GM23338 (cell line): Measurements from ENCODE around the gene CELA2B. TPM values are rescaled to one million over a fixed set of nuclear protein-coding genes. Genes with fewer than 3 reads are reported as not detected.
"Not testable (repeated sequence)": the region's sequence is repeated elsewhere in the genome, so short reads cannot be mapped to it uniquely, and the experiment has no call there.

Experiments
- ATAC-seq: fragments of 200-7000 bp; cut with Tn5 transposase; 3 replicates; pipeline ENCODE4 v1.9.1; 2020
- DNase-seq: peaks from one replicate; pipeline ENCODE4 v3.0.0-alpha.2; 2015; ENCODE audit warnings: low spot score
- H2AFZ ChIP-seq: fragments of 200-600 bp; sonication (generic); 2 replicates; pipeline ENCODE4 v1.8.0; 2016; ENCODE audit warnings: antibody characterized with exemption, mild to moderate bottlenecking, moderate library complexity
- H3F3A ChIP-seq: fragments of 200-600 bp; sonication (generic); replicated peaks from 2 replicates; pipeline ENCODE4 v1.8.0; 2017; ENCODE audit warnings: antibody characterized with exemption, mixed run types, low read depth
- H3K27ac ChIP-seq: fragments of 200-600 bp; sonication (generic); 2 replicates; pipeline ENCODE4 v1.6.1; 2016; ENCODE audit warnings: low read depth
- H3K27me3 ChIP-seq: fragments of 200-600 bp; sonication (generic); 2 replicates; pipeline ENCODE4 v1.8.0; 2016; ENCODE audit warnings: mild to moderate bottlenecking, mixed run types, moderate library complexity; ENCODE audit not compliant: insufficient read depth
- H3K36me3 ChIP-seq: fragments of 200-600 bp; sonication (generic); 2 replicates; pipeline ENCODE4 v1.8.0; 2016; ENCODE audit warnings: mild to moderate bottlenecking; ENCODE audit not compliant: insufficient read depth
- H3K4me1 ChIP-seq: fragments of 200-600 bp; sonication (generic); 2 replicates; pipeline ENCODE4 v1.8.0; 2016; ENCODE audit warnings: mild to moderate bottlenecking, moderate library complexity; ENCODE audit not compliant: insufficient read depth
- H3K4me2 ChIP-seq: fragments of 200-600 bp; sonication (generic); 2 replicates; pipeline ENCODE4 v1.7.1; 2017; ENCODE audit warnings: mixed run types
- H3K4me3 ChIP-seq: fragments of 200-600 bp; sonication (generic); 2 replicates; pipeline ENCODE4 v1.6.1; 2016; ENCODE audit warnings: mixed run types
- H3K79me2 ChIP-seq: fragments of 200-600 bp; sonication (generic); replicated peaks from 2 replicates; pipeline ENCODE4 v1.8.0; 2017; ENCODE audit warnings: mild to moderate bottlenecking; ENCODE audit not compliant: insufficient read depth
- H3K9me2 ChIP-seq: fragments of 200-600 bp; sonication (generic); 2 replicates; pipeline ENCODE4 v1.8.0; 2017; ENCODE audit not compliant: insufficient read depth
- H4K20me1 ChIP-seq: fragments of 200-600 bp; sonication (generic); replicated peaks from 2 replicates; pipeline ENCODE4 v1.8.0; 2017; ENCODE audit warnings: mild to moderate bottlenecking; ENCODE audit not compliant: insufficient read depth
- H3K27ac Mint-ChIP-seq: 2 replicates; pipeline ENCODE4 v1.8.0; 2020; ENCODE audit warnings: inconsistent platforms, mild to moderate bottlenecking, moderate library complexity, mixed read lengths
- H3K27me3 Mint-ChIP-seq: 3 replicates; pipeline ENCODE4 v1.8.0; 2022; ENCODE audit warnings: low read depth, mild to moderate bottlenecking, moderate library complexity, mixed read lengths, inconsistent platforms; ENCODE audit not compliant: insufficient read depth, poor library complexity
- H3K36me3 Mint-ChIP-seq: 3 replicates; pipeline ENCODE4 v1.8.0; 2021; ENCODE audit warnings: low read depth, mild to moderate bottlenecking, inconsistent platforms, moderate library complexity, mixed read lengths
- H3K4me1 Mint-ChIP-seq: 3 replicates; pipeline ENCODE4 v1.8.0; 2020; ENCODE audit warnings: mild to moderate bottlenecking, inconsistent platforms, mixed read lengths
- H3K4me3 Mint-ChIP-seq: 3 replicates; pipeline ENCODE4 v1.8.0; 2021; ENCODE audit warnings: moderate library complexity, mild to moderate bottlenecking, inconsistent platforms, mixed read lengths
- H3K9me3 Mint-ChIP-seq: 3 replicates; pipeline ENCODE4 v1.8.0; 2020; ENCODE audit warnings: moderate library complexity, mild to moderate bottlenecking, inconsistent platforms, mixed read lengths
- CTCF ChIP-seq, 2 experiments: fragments of 200-600 bp in 1 of 2; sonication (generic) in 1 of 2; conservative IDR thresholded peaks; 2 replicates each; pipeline versions ENCODE4 v1.5.1 to v1.6.1; 2016 to 2017; ENCODE audit warnings: antibody characterized with exemption in 2 of 2, low read depth in 2 of 2, mild to moderate bottlenecking in 2 of 2, moderate library complexity in 1 of 2
- ETS1 ChIP-seq: IDR thresholded peaks from 2 replicates; pipeline ENCODE4 v1.6.1; 2016; ENCODE audit warnings: antibody characterized with exemption
- EZH2 ChIP-seq: fragments of 200-600 bp; sonication (generic); IDR thresholded peaks from one replicate; pipeline ENCODE4 v1.8.0; 2017; ENCODE audit warnings: antibody characterized with exemption, mild to moderate bottlenecking, low read depth; ENCODE audit not compliant: unreplicated experiment
- JUNB ChIP-seq: IDR thresholded peaks from one replicate; pipeline ENCODE4 v1.6.1; 2016; ENCODE audit warnings: antibody characterized with exemption; ENCODE audit not compliant: unreplicated experiment
- NANOG ChIP-seq: IDR thresholded peaks from 2 replicates; pipeline ENCODE4 v1.6.1; 2016; ENCODE audit warnings: antibody characterized with exemption, borderline replicate concordance
- POLR2AphosphoS5 ChIP-seq: IDR thresholded peaks from 2 replicates; pipeline ENCODE4 v1.6.1; 2016; ENCODE audit warnings: antibody characterized with exemption, low read depth
- STAT1 ChIP-seq: IDR thresholded peaks from one replicate; pipeline ENCODE4 v1.6.1; 2016; ENCODE audit warnings: antibody characterized with exemption; ENCODE audit not compliant: unreplicated experiment
- ZNF114 ChIP-seq: fragments of 250-450 bp; sonication (Bioruptor Pico); IDR thresholded peaks from 2 replicates; pipeline ENCODE4 v1.5.0; 2020; ENCODE audit warnings: mild to moderate bottlenecking, moderate library complexity
- ZNF331 ChIP-seq: fragments of 250-450 bp; sonication (Bioruptor Pico); IDR thresholded peaks from 2 replicates; pipeline ENCODE4 v1.5.0; 2020; ENCODE audit warnings: low read depth, mild to moderate bottlenecking, moderate library complexity
- polyA plus RNA-seq: library from polyadenylated mRNA; unstranded; fragments of >200 nt; fragmentation: Nextera tagmentation; extraction: Ambion mirVana; gene quantifications from 2 replicates; pipeline ENCODE4 v1.2.1, GENCODE V29; 2016
- total RNA-seq: library from RNA; depleted of rRNA; stranded (reverse); fragments of >200 nt; shearing (Covaris generic); gene quantifications from 2 replicates; pipeline ENCODE4 v1.2.3, GENCODE V29; 2014
- TF ChIP-seq, protein P1 (sequence below): IDR thresholded peaks from one replicate; pipeline ENCODE4 v1.6.1; 2018; ENCODE audit warnings: antibody characterized with exemption; ENCODE audit not compliant: unreplicated experiment

The CELA2B gene
- total and polyA plus RNA-seq, 2 experiments from 2014 or later, result not detected

DNA sequence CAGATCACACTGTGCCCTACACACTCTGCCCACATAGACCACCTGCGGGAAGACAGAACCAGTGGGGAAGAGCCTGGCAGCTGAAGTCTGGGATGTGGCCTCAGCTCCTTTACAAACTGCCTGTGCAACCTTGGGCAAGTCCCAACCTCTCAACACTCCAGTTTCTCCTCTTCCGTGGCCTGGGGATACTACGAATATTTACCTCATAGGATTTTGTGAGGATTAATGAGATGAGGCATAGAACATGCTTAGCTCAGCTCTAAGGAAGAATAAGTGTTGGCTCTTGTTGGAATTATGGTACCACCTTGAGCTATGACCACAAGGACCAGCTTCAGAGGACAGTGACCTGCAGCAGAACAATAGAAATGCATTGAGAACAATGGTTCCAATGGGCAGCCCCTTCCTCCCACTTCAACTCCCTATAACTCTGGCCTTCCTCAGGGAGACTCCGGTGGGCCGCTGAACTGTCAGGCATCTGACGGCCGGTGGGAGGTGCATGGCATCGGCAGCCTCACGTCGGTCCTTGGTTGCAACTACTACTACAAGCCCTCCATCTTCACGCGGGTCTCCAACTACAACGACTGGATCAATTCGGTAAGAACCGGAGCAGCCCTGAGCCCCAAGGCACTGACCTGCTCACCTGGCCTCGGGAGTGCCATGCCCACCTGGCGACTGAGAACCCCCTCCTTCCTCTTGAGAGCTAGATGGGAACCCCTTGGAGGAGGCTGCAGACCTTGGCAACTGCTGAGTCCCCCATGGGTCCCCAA lies 11.1 kb downstream of the CELA2B start:
- not testable (repeated sequence) for H3K27me3 Mint-ChIP-seq, H3K27ac ChIP-seq, DNase-seq, H3K9me3 Mint-ChIP-seq, H3K27me3 ChIP-seq, ATAC-seq, H3K4me2 ChIP-seq, H3K4me1 Mint-ChIP-seq, H3K79me2 ChIP-seq, H3F3A ChIP-seq, H2AFZ ChIP-seq, H3K9me2 ChIP-seq, H4K20me1 ChIP-seq, H3K4me3 Mint-ChIP-seq, H3K4me3 ChIP-seq, H3K4me1 ChIP-seq, H3K36me3 ChIP-seq, H3K27ac Mint-ChIP-seq
- peaks cover 21% of the 10 kb centered on the region; the same call in 2 of the 3 replicates for H3K36me3 Mint-ChIP-seq

- Histone ChIP-seq H3K27ac (no peak overlapping the region), H3K4me3 (no peak overlapping the region), H3K4me1 (no peaks in the 10 kb centered on the region), H3F3A (no peaks in the 10 kb centered on the region), H3K79me2 (no peaks in the 10 kb centered on the region), H3K36me3 (no peaks in the 10 kb centered on the region), H3K4me2 (no peak overlapping the region), H4K20me1 (no peaks in the 10 kb centered on the region), H3K27me3 (no peaks in the 10 kb centered on the region), H3K9me2 (no peaks in the 10 kb centered on the region), H2AFZ (no peak overlapping the region)
- Mint-ChIP-seq H3K9me3 (no peaks in the 10 kb centered on the region), H3K4me3 (no peak overlapping the region; the same call in 2 of the 3 replicates), H3K27ac (no peak overlapping the region), H3K36me3 (peaks cover 27% of the 10 kb centered on the region), H3K4me1 (no peaks in the 10 kb centered on the region), H3K27me3 (no peaks in the 10 kb centered on the region)
- ATAC-seq, result no peak
- no peak for DNase-seq
- TF ChIP-seq EZH2, result no peak
- TF ChIP-seq NANOG, result no peak
- TF ChIP-seq JUNB, result no peak
- no peak for TF ChIP-seq POLR2AphosphoS5
- no peak for TF ChIP-seq ETS1
- no peak for TF ChIP-seq CTCF (conservative IDR thresholded peaks at IDR 0.05; ENCODE audit: low read depth in 2 of 2)
- no peak for TF ChIP-seq ZNF114 (CRISPR knock-in tag)
- TF ChIP-seq, protein P1, sequence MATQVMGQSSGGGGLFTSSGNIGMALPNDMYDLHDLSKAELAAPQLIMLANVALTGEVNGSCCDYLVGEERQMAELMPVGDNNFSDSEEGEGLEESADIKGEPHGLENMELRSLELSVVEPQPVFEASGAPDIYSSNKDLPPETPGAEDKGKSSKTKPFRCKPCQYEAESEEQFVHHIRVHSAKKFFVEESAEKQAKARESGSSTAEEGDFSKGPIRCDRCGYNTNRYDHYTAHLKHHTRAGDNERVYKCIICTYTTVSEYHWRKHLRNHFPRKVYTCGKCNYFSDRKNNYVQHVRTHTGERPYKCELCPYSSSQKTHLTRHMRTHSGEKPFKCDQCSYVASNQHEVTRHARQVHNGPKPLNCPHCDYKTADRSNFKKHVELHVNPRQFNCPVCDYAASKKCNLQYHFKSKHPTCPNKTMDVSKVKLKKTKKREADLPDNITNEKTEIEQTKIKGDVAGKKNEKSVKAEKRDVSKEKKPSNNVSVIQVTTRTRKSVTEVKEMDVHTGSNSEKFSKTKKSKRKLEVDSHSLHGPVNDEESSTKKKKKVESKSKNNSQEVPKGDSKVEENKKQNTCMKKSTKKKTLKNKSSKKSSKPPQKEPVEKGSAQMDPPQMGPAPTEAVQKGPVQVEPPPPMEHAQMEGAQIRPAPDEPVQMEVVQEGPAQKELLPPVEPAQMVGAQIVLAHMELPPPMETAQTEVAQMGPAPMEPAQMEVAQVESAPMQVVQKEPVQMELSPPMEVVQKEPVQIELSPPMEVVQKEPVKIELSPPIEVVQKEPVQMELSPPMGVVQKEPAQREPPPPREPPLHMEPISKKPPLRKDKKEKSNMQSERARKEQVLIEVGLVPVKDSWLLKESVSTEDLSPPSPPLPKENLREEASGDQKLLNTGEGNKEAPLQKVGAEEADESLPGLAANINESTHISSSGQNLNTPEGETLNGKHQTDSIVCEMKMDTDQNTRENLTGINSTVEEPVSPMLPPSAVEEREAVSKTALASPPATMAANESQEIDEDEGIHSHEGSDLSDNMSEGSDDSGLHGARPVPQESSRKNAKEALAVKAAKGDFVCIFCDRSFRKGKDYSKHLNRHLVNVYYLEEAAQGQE, result no peak
- TF ChIP-seq STAT1, result no peak
- TF ChIP-seq ZNF331 (CRISPR knock-in tag), result no peak
Observed at GRCh38 chr1:15488371-15488770, 12.5 kb downstream of the CELA2B start.
